ENCODE measurements around the gene CTNNA1. TPM values are rescaled to one million over a fixed set of nuclear protein-coding genes. Genes with fewer than 3 reads are reported as not detected.
A peak's percentile ranks its signal among the peaks of the same experiment; 100 is the strongest.

The CTNNA1 gene
- total RNA-seq, 4 donors from 2014 or later = 140 to 752 (median 389) TPM

DNA sequence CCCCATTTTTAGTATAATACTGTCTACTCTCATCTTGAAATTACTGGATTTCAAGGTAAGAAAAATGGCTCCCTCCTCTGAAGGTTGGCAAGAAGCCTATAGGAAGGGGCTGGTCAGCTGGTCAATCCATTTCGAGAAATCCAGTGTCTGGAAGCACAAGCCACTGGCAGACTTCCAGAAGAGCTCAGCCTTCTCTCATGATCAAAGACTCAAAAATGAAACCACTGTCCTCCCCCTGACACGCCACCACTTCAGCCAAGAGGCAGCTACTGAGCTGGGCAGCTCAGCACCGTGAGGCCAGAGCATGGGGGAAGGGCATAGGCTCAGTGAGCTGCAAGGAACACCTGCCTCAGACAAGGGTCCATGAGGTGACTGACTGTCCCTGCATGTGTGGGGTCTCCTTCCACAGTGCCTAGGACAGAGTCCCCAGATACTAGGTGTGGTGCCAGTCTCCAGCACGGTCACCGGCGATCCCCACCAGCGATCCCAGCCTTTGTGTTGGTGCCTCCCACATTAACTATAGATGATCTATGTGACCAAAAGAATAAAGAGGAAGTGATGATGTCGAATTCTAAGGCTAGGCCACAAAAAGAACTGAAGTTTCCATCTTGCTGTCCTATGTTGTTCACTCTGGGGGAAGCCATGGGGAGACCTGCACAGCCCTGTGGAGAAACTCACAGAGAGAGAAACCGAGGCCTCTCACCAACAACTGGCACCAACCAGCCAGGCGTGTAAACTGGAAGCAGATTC, 222.0 kb downstream of the CTNNA1 start:
- Histone ChIP-seq H3K4me1 (peaks cover 5 to 9% of the 10 kb centered on the region in 2 donors), H3K9me3 (no peaks in the 10 kb centered on the region), H3K27me3 (no peaks in the 10 kb centered on the region), H3K36me3 (no peaks in the 10 kb centered on the region), H3K27ac (peak overlapping the region; percentile 73 to 80), H3K4me3 (no peak overlapping the region)
- intact Hi-C loops (cut with DNase I; ENCODE audit: low total_unique reads) = no loop called here
- TF ChIP-seq POLR2A (IDR thresholded peaks at IDR 0.05) (no peak), CTCF (IDR thresholded peaks at IDR 0.05) (no peak)
- DNase-seq = peak; percentile 75 to 81

DNA sequence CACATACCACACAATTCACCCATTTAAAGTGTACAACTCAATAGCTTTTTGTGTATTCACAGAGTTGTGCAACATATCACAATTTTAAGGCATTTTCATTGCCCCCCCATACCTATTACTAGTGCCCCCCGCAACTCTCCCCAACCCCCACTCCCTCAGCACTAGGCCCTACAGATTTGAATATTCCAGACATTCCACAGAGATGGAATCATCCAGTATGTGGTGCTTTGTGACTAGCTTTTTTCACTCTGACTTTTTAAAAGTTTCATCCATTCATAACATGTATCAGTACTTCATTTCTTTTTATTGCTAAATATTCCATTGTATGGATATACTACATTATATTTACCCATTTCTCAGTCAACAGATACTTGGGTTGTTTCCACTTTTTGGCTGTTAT, 224.9 kb downstream of the CTNNA1 start:
- no peak for DNase-seq
- Histone ChIP-seq H3K4me1 (peaks cover 5 to 9% of the 10 kb centered on the region in 2 donors), H3K9me3 (no peaks in the 10 kb centered on the region), H3K27ac (no peak overlapping the region), H3K27me3 (no peaks in the 10 kb centered on the region), H3K36me3 (no peaks in the 10 kb centered on the region), H3K4me3 (no peak overlapping the region)
- TF ChIP-seq CTCF (IDR thresholded peaks at IDR 0.05) = no peak
- TF ChIP-seq POLR2A (IDR thresholded peaks at IDR 0.05) = no peak
- intact Hi-C loops (cut with DNase I; ENCODE audit: low total_unique reads) = no loop called here

DNA sequence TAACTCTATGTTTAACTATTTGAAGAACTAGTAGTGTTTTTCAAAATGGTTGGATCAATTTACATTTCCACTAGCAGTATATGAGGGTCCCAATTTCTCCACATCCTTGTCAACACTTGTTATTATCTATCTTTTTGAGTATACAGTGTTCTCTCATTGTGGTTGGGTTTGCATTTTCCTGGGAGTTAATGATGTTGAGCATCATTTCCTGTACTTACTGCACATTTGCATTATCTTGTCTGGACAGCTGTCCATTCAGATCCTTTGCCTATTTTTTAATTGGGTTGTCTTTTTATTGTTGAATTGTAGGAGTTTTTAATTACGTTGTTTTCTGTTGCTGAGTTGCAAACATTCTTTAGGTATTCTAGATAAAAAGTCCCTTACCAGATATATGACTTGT, 225.4 kb downstream of the CTNNA1 start:
- Histone ChIP-seq H3K9me3 (no peaks in the 10 kb centered on the region), H3K4me1 (peaks cover 5 to 9% of the 10 kb centered on the region in 2 donors), H3K27me3 (no peaks in the 10 kb centered on the region), H3K4me3 (no peak overlapping the region), H3K27ac (no peak overlapping the region), H3K36me3 (no peaks in the 10 kb centered on the region)
- no peak for DNase-seq
- intact Hi-C loops (cut with DNase I; ENCODE audit: low total_unique reads) = no loop called here
- TF ChIP-seq CTCF (IDR thresholded peaks at IDR 0.05) (no peak), POLR2A (IDR thresholded peaks at IDR 0.05) (no peak)

- DNase-seq = no peak
- TF ChIP-seq POLR2A (IDR thresholded peaks at IDR 0.05) (no peak), CTCF (IDR thresholded peaks at IDR 0.05) (no peak)
- Histone ChIP-seq H3K4me1 (peaks cover 0 to 5% of the 10 kb centered on the region in 2 donors), H3K36me3 (no peaks in the 10 kb centered on the region), H3K4me3 (no peak overlapping the region), H3K27ac (no peak overlapping the region), H3K27me3 (no peaks in the 10 kb centered on the region), H3K9me3 (no peaks in the 10 kb centered on the region)
- intact Hi-C loops (cut with DNase I; ENCODE audit: low total_unique reads) = no loop called here
These were observed 226.6 kb downstream of the CTNNA1 start for GRCh38 chr5:138979684-138980280.

- H3K9me3 ChIP-seq = no peaks in the 10 kb centered on the region
- no peak for DNase-seq
- H3K27me3 ChIP-seq = no peaks in the 10 kb centered on the region
- no peak for TF ChIP-seq POLR2A (IDR thresholded peaks at IDR 0.05)
- intact Hi-C loops (cut with DNase I; ENCODE audit: low total_unique reads) = no loop called here
- H3K36me3 ChIP-seq = no peaks in the 10 kb centered on the region
- no peak overlapping the region for H3K27ac ChIP-seq
- H3K4me1 ChIP-seq = peaks cover 0 to under 1% of the 10 kb centered on the region in 2 donors
- no peak overlapping the region for H3K4me3 ChIP-seq
These were observed 227.2 kb downstream of the CTNNA1 start for GRCh38 chr5:138980441-138980840.
